ENCODE results near the gene COL6A1.

Gene COL6A1

GRCh38 chr21:46052703-46053651 lies 71.4 kb downstream of the COL6A1 start:
- DNase-seq = no peak

DNA sequence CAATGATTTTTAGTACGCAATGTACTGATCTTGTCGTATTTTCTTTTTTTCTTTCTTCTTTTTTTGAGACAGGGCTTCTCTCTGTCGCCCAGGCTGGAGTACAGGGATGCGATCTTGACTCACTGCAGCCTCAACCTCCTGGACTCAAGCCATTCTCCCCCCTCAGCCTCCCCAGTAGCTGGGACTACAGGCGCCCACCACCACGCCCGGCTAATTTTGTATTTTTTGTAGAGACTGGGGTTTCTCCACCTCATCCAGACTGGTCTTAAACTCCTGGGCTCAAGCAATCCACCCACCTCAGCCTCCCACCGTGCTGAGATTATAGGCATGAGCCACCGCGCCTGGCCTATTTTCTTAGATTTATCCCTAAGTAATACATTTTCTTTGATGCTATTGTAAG lies 72.5 kb downstream of the COL6A1 start:
- DNase-seq = no peak

- DNase-seq = no peak
These were observed 72.9 kb downstream of the COL6A1 start for GRCh38 chr21:46054451-46054881.

Measured in SHP77 (cell line).